Fibroblast of lung (primary cell): ENCODE measurements around the gene VAMP5. TPM values are rescaled to one million over a fixed set of nuclear protein-coding genes. Genes with fewer than 3 reads are reported as not detected.
A peak's percentile ranks its signal among the peaks of the same experiment; 100 is the strongest.

Source experiments
- DNase-seq, 2 donors: peaks; one replicate each; pipeline versions ENCODE4 v3.0.0 to v3.0.0-alpha.2; 2010; ENCODE audit warnings: low read depth in 2 of 2
- H2AFZ ChIP-seq: 2 replicates; pipeline ENCODE4 v1.5.1; 2012; ENCODE audit warnings: low read length, control low read depth, inconsistent platforms
- H3K27ac ChIP-seq: 2 replicates; pipeline ENCODE4 v1.5.1; 2011; ENCODE audit warnings: low read length, control low read depth; ENCODE audit not compliant: insufficient read depth
- H3K27me3 ChIP-seq: 2 replicates; pipeline ENCODE4 v1.5.1; 2011; ENCODE audit warnings: mild to moderate bottlenecking, low read length; ENCODE audit not compliant: control insufficient read depth, insufficient read depth
- H3K36me3 ChIP-seq: 2 replicates; pipeline ENCODE4 v1.5.1; 2011; ENCODE audit warnings: low read length; ENCODE audit not compliant: control insufficient read depth, insufficient read depth
- H3K4me1 ChIP-seq: 2 replicates; pipeline ENCODE4 v1.5.1; 2011; ENCODE audit warnings: low read length; ENCODE audit not compliant: control insufficient read depth, insufficient read depth; ENCODE audit errors: extremely low read depth
- H3K4me2 ChIP-seq: 2 replicates; pipeline ENCODE4 v1.5.1; 2011; ENCODE audit warnings: low read length, control low read depth; ENCODE audit not compliant: insufficient read depth; ENCODE audit errors: extremely low read depth
- H3K4me3 ChIP-seq, 4 experiments: fragments of 200-600 bp in 1 of 4; sonication (generic) in 1 of 4; replicated peaks in 1 of 4; 2 replicates each; pipeline ENCODE4 v1.5.1; 2011 to 2016; ENCODE audit warnings: low read length in 4 of 4, low read depth in 3 of 4, mild to moderate bottlenecking in 3 of 4, control low read depth in 2 of 4, inconsistent platforms in 1 of 4, mixed read lengths in 1 of 4; ENCODE audit not compliant: insufficient read depth in 1 of 4; ENCODE audit errors: control extremely low read depth in 1 of 4
- H3K79me2 ChIP-seq: 2 replicates; pipeline ENCODE4 v1.5.1; 2012; ENCODE audit warnings: mild to moderate bottlenecking, low read length, inconsistent platforms; ENCODE audit not compliant: control insufficient read depth, insufficient read depth
- H3K9ac ChIP-seq: 2 replicates; pipeline ENCODE4 v1.5.1; 2011; ENCODE audit warnings: mild to moderate bottlenecking, low read length, control low read depth; ENCODE audit not compliant: insufficient read depth
- H3K9me3 ChIP-seq: 2 replicates; pipeline ENCODE4 v1.5.1; 2012; ENCODE audit warnings: low read depth, low read length; ENCODE audit not compliant: control insufficient read depth, insufficient read depth
- H4K20me1 ChIP-seq: 2 replicates; pipeline ENCODE4 v1.5.1; 2011; ENCODE audit warnings: low read length; ENCODE audit not compliant: control insufficient read depth, insufficient read depth; ENCODE audit errors: extremely low read depth
- CTCF ChIP-seq, 2 donors: IDR thresholded peaks in 1 of 2; conservative IDR thresholded peaks in 1 of 2; 1 replicate in 1 of 2; 2 replicates in 1 of 2; pipeline ENCODE4 v1.5.1; 2011 to 2012; ENCODE audit warnings: low read length in 2 of 2, control low read depth in 1 of 2, inconsistent platforms in 1 of 2, low read depth in 1 of 2, mild to moderate bottlenecking in 1 of 2
- EZH2 ChIP-seq: IDR thresholded peaks from 2 replicates; pipeline ENCODE4 v1.5.1; 2012; ENCODE audit warnings: low read length, control low read depth, mild to moderate bottlenecking; ENCODE audit errors: missing control alignments
- polyA plus RNA-seq, 2 donors: library from polyadenylated mRNA; depleted of rRNA in 1 of 2; stranded (reverse) in 1 of 2; unstranded in 1 of 2; fragments of >200 nt; gene quantifications; 2 replicates each; pipeline ENCODE4 v1.2.1, GENCODE V29; 2011 to 2012; ENCODE audit warnings: missing spikeins in 1 of 2
- total RNA-seq: library from RNA; depleted of rRNA; stranded (reverse); fragments of >200 nt; gene quantifications from 2 replicates; pipeline ENCODE4 v1.2.1, GENCODE V29; 2014

Gene VAMP5
- total and polyA plus RNA-seq, 2 donors (not counting 1 experiment from before 2014, with no cell fraction given), result 69.5 to 212 TPM

- TF ChIP-seq CTCF (conservative IDR thresholded peaks at IDR 0.05 in 1 of 2, IDR thresholded peaks at IDR 0.05 in 1 of 2; ENCODE audit: low read depth in 1 of 2, low read length in 2 of 2) (no peak), EZH2 (no peak)
- Histone ChIP-seq H3K27me3 (no peaks in the 10 kb centered on the region), H3K36me3 (peaks cover 9% of the 10 kb centered on the region), H3K4me2 (no peak overlapping the region), H3K4me3 (no peak overlapping the region), H3K9me3 (no peaks in the 10 kb centered on the region), H3K27ac (no peak overlapping the region), H3K79me2 (peaks cover 15% of the 10 kb centered on the region), H2AFZ (no peak overlapping the region), H4K20me1 (no peaks in the 10 kb centered on the region), H3K9ac (no peak overlapping the region), H3K4me1 (peaks cover 31% of the 10 kb centered on the region)
- no peak for DNase-seq
Observed at GRCh38 chr2:85607268-85608215, 23.3 kb downstream of the VAMP5 start.

GRCh38 chr2:85611217-85611704 is 27.0 kb downstream of the VAMP5 start:
- H2AFZ ChIP-seq, result peak overlapping the region; percentile 62
- peak overlapping the region; percentile 73 for H3K9ac ChIP-seq
- no peak for DNase-seq
- H3K27ac ChIP-seq, result peak overlapping the region; percentile 75
- H4K20me1 ChIP-seq, result no peaks in the 10 kb centered on the region
- peak overlapping the region; percentile 74 to 92 (median 82) for H3K4me3 ChIP-seq
- peaks cover 9% of the 10 kb centered on the region for H3K36me3 ChIP-seq
- TF ChIP-seq EZH2 (no peak), CTCF (conservative IDR thresholded peaks at IDR 0.05 in 1 of 2, IDR thresholded peaks at IDR 0.05 in 1 of 2; ENCODE audit: low read depth in 1 of 2, low read length in 2 of 2) (no peak)
- peaks cover 11% of the 10 kb centered on the region for H3K79me2 ChIP-seq
- peaks cover 12% of the 10 kb centered on the region for H3K4me1 ChIP-seq
- H3K9me3 ChIP-seq, result no peaks in the 10 kb centered on the region
- peak overlapping the region; percentile 96 for H3K4me2 ChIP-seq
- H3K27me3 ChIP-seq, result no peaks in the 10 kb centered on the region
